Measurements from ENCODE around the gene NOVA1.

DNA sequence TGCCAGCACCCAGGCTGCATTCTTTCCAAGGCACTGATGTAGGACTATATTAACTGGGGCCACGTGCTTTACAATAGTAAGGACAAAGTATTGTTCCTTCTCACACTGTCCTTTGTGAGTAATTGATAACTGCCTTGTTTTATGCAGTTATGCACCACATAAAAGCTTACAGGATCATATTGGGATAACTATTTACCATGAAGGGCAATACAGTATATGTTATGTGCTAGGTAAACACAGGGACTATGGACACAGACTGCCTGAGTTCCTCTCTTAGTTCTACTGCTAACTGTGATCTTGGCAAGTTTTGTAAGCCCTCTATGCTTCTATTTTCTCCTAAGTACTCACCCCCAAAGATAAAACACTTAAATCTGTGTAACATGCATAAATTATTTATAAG lies 183.7 kb downstream of the NOVA1 start:
- no peak for TF ChIP-seq EZH2 (conservative IDR thresholded peaks at IDR 0.05; ENCODE audit: low read depth, low read length)
- TF ChIP-seq, protein P1, sequence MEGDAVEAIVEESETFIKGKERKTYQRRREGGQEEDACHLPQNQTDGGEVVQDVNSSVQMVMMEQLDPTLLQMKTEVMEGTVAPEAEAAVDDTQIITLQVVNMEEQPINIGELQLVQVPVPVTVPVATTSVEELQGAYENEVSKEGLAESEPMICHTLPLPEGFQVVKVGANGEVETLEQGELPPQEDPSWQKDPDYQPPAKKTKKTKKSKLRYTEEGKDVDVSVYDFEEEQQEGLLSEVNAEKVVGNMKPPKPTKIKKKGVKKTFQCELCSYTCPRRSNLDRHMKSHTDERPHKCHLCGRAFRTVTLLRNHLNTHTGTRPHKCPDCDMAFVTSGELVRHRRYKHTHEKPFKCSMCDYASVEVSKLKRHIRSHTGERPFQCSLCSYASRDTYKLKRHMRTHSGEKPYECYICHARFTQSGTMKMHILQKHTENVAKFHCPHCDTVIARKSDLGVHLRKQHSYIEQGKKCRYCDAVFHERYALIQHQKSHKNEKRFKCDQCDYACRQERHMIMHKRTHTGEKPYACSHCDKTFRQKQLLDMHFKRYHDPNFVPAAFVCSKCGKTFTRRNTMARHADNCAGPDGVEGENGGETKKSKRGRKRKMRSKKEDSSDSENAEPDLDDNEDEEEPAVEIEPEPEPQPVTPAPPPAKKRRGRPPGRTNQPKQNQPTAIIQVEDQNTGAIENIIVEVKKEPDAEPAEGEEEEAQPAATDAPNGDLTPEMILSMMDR (CRISPR knock-in tag; IDR thresholded peaks at IDR 0.05), result no peak
- TF ChIP-seq NR2C2 (CRISPR knock-in tag; IDR thresholded peaks at IDR 0.05; ENCODE audit: borderline replicate concordance), result no peak
- TF ChIP-seq TCF12 (IDR thresholded peaks at IDR 0.05), result no peak
- no peak for TF ChIP-seq TCF12 (CRISPR knock-in tag; IDR thresholded peaks at IDR 0.05)
